Measurements from ENCODE around the gene MYLK2.
"Not testable (repeated sequence)": the region's sequence is repeated elsewhere in the genome, so short reads cannot be mapped to it uniquely, and the experiment has no call there.

The MYLK2 gene

GRCh38 chr20:31816221-31816620 lies 2.9 kb upstream of the MYLK2 start:
- no peak for DNase-seq

GRCh38 chr20:31817461-31817860 lies 1.7 kb upstream of the MYLK2 start:
- DNase-seq, result no peak

GRCh38 chr20:31818376-31818908 lies 714 bp upstream of the MYLK2 start:
- no peak for DNase-seq

- no peak for DNase-seq
These were observed 1.1 kb downstream of the MYLK2 start for GRCh38 chr20:31820228-31820627.

GRCh38 chr20:31821427-31821826 lies 2.3 kb downstream of the MYLK2 start:
- DNase-seq, result no peak

- peak; percentile 71 for DNase-seq
These were observed 3.5 kb downstream of the MYLK2 start for GRCh38 chr20:31822421-31823330.

- DNase-seq, result no peak
These were observed 4.4 kb downstream of the MYLK2 start for GRCh38 chr20:31823360-31824124.

- no peak for DNase-seq
These were observed 4.9 kb downstream of the MYLK2 start for GRCh38 chr20:31824125-31824485.

GRCh38 chr20:31824554-31825313 lies 5.6 kb downstream of the MYLK2 start:
- DNase-seq, result no peak

GRCh38 chr20:31826074-31826473 lies 6.9 kb downstream of the MYLK2 start:
- DNase-seq, result no peak

GRCh38 chr20:31827059-31827458 lies 7.9 kb downstream of the MYLK2 start:
- no peak for DNase-seq

- DNase-seq, result not testable (repeated sequence)
These were observed 8.9 kb downstream of the MYLK2 start for GRCh38 chr20:31828016-31828415.

GRCh38 chr20:31829731-31830130 lies 10.6 kb downstream of the MYLK2 start:
- no peak for DNase-seq

GRCh38 chr20:31830406-31830981 lies 11.3 kb downstream of the MYLK2 start:
- no peak for DNase-seq

GRCh38 chr20:31831211-31831610 lies 12.1 kb downstream of the MYLK2 start:
- no peak for DNase-seq

GRCh38 chr20:31831771-31832306 lies 12.7 kb downstream of the MYLK2 start:
- DNase-seq, result no peak

GRCh38 chr20:31833130-31833930 lies 14.2 kb downstream of the MYLK2 start:
- peak; percentile 41 for DNase-seq

GRCh38 chr20:31833931-31834521 lies 14.9 kb downstream of the MYLK2 start:
- no peak for DNase-seq

- DNase-seq, result no peak
These were observed 16.4 kb downstream of the MYLK2 start for GRCh38 chr20:31835554-31835953.

- no peak for DNase-seq
These were observed 17.1 kb downstream of the MYLK2 start for GRCh38 chr20:31835977-31836852.

Measured in effector CD4-positive, alpha-beta T cell (primary cell).